T-helper 1 cell treated with Interleukin-12 subunit alpha and Interleukin-12 subunit beta and Interleukin-4 antibody, amounts not matched to agents 30 μg/mL and 1 μg/mL, for 36 hours (primary cell): ENCODE results near the gene CT45A10.
"Not testable (repeated sequence)": the region's sequence is repeated elsewhere in the genome, so short reads cannot be mapped to it uniquely, and the experiment has no call there.

Experiments used
- H3K27ac Mint-ChIP-seq: one replicate; pipeline ENCODE4 v1.8.0; 2021; ENCODE audit warnings: mild to moderate bottlenecking, mixed read lengths
- H3K27me3 Mint-ChIP-seq: one replicate; pipeline ENCODE4 v1.8.0; 2021; ENCODE audit warnings: low read depth, mixed read lengths
- H3K36me3 Mint-ChIP-seq: one replicate; pipeline ENCODE4 v1.8.0; 2021; ENCODE audit warnings: low read depth, mixed read lengths
- H3K4me1 Mint-ChIP-seq: one replicate; pipeline ENCODE4 v1.8.0; 2021; ENCODE audit warnings: low read depth, mixed read lengths
- H3K4me3 Mint-ChIP-seq: one replicate; pipeline ENCODE4 v1.8.0; 2021; ENCODE audit warnings: mild to moderate bottlenecking, moderate library complexity, mixed read lengths
- H3K9me3 Mint-ChIP-seq: one replicate; pipeline ENCODE4 v1.8.0; 2021; ENCODE audit warnings: mixed read lengths

CT45A10 gene

GRCh38 chrX:135893294-135893817 lies at the start of gene CT45A10, which contains the start of gene SAGE1:
TSS of gene CT45A10 (minus strand) at chrX:135893444. CDS start at chrX:135885344, 8,100 bp downstream.
TSS of gene SAGE1 (plus strand) at chrX:135893716. CDS start at chrX:135896243, 2,527 bp downstream.
- H3K9me3 Mint-ChIP-seq: no peaks in the 10 kb centered on the region
- H3K27ac Mint-ChIP-seq: no peak within 1 kb of the TSS
- no peaks in the 10 kb centered on the region for H3K27me3 Mint-ChIP-seq
- no peak within 1 kb of the TSS for H3K4me3 Mint-ChIP-seq
- H3K36me3 Mint-ChIP-seq: no peaks in the 10 kb centered on the region
- no peaks in the 10 kb centered on the region for H3K4me1 Mint-ChIP-seq

GRCh38 chrX:135931644-135932487 lies 38.6 kb upstream of the CT45A10 start:
- no peaks in the 10 kb centered on the region for H3K36me3 Mint-ChIP-seq
- H3K4me3 Mint-ChIP-seq: no peak overlapping the region
- H3K9me3 Mint-ChIP-seq: no peaks in the 10 kb centered on the region
- no peak overlapping the region for H3K27ac Mint-ChIP-seq
- no peaks in the 10 kb centered on the region for H3K27me3 Mint-ChIP-seq
- no peaks in the 10 kb centered on the region for H3K4me1 Mint-ChIP-seq

- Mint-ChIP-seq H3K4me1 (no peaks in the 10 kb centered on the region), H3K27me3 (no peaks in the 10 kb centered on the region), H3K27ac (no peak overlapping the region), H3K4me3 (no peak overlapping the region), H3K36me3 (no peaks in the 10 kb centered on the region), H3K9me3 (no peaks in the 10 kb centered on the region)
These were observed 34.7 kb upstream of the CT45A10 start for GRCh38 chrX:135927897-135928296.

GRCh38 chrX:135923353-135923752 lies 30.1 kb upstream of the CT45A10 start:
- no peaks in the 10 kb centered on the region for H3K27me3 Mint-ChIP-seq
- H3K36me3 Mint-ChIP-seq: no peaks in the 10 kb centered on the region
- no peaks in the 10 kb centered on the region for H3K9me3 Mint-ChIP-seq
- no peaks in the 10 kb centered on the region for H3K4me1 Mint-ChIP-seq
- H3K4me3 Mint-ChIP-seq: no peak overlapping the region
- no peak overlapping the region for H3K27ac Mint-ChIP-seq

GRCh38 chrX:135920516-135920915 lies 27.3 kb upstream of the CT45A10 start:
- H3K4me1 Mint-ChIP-seq, H3K9me3 Mint-ChIP-seq, H3K27ac Mint-ChIP-seq, H3K4me3 Mint-ChIP-seq, H3K36me3 Mint-ChIP-seq, H3K27me3 Mint-ChIP-seq: not testable (repeated sequence)

GRCh38 chrX:135914404-135914803 lies 21.2 kb upstream of the CT45A10 start:
- Mint-ChIP-seq H3K27ac (no peak overlapping the region), H3K4me3 (no peak overlapping the region), H3K27me3 (no peaks in the 10 kb centered on the region), H3K9me3 (no peaks in the 10 kb centered on the region), H3K4me1 (no peaks in the 10 kb centered on the region), H3K36me3 (no peaks in the 10 kb centered on the region)

GRCh38 chrX:135910251-135910650 lies 17.0 kb upstream of the CT45A10 start:
- H3K9me3 Mint-ChIP-seq: no peaks in the 10 kb centered on the region
- H3K27ac Mint-ChIP-seq: no peak overlapping the region
- no peaks in the 10 kb centered on the region for H3K36me3 Mint-ChIP-seq
- H3K4me1 Mint-ChIP-seq: no peaks in the 10 kb centered on the region
- H3K4me3 Mint-ChIP-seq: no peak overlapping the region
- no peaks in the 10 kb centered on the region for H3K27me3 Mint-ChIP-seq

GRCh38 chrX:135892781-135893180 lies 463 bp downstream of the CT45A10 start:
- Mint-ChIP-seq H3K36me3 (no peaks in the 10 kb centered on the region), H3K4me1 (no peaks in the 10 kb centered on the region), H3K9me3 (no peaks in the 10 kb centered on the region), H3K4me3 (no peak overlapping the region), H3K27me3 (no peaks in the 10 kb centered on the region), H3K27ac (no peak overlapping the region)

GRCh38 chrX:135890087-135890585 lies 3.1 kb downstream of the CT45A10 start:
- Mint-ChIP-seq H3K27ac (no peak overlapping the region), H3K4me3 (no peak overlapping the region), H3K27me3 (no peaks in the 10 kb centered on the region), H3K36me3 (no peaks in the 10 kb centered on the region), H3K4me1 (no peaks in the 10 kb centered on the region), H3K9me3 (no peaks in the 10 kb centered on the region)

GRCh38 chrX:135888976-135889375 lies 4.3 kb downstream of the CT45A10 start:
- H3K27me3 Mint-ChIP-seq, H3K36me3 Mint-ChIP-seq, H3K27ac Mint-ChIP-seq, H3K9me3 Mint-ChIP-seq, H3K4me1 Mint-ChIP-seq, H3K4me3 Mint-ChIP-seq: not testable (repeated sequence)

GRCh38 chrX:135888230-135888629 lies 5.0 kb downstream of the CT45A10 start:
- H3K9me3 Mint-ChIP-seq, H3K4me1 Mint-ChIP-seq, H3K4me3 Mint-ChIP-seq, H3K27me3 Mint-ChIP-seq, H3K36me3 Mint-ChIP-seq, H3K27ac Mint-ChIP-seq: not testable (repeated sequence)

- not testable (repeated sequence) for H3K9me3 Mint-ChIP-seq, H3K4me1 Mint-ChIP-seq, H3K4me3 Mint-ChIP-seq
These were observed 10.5 kb downstream of the CT45A10 start for GRCh38 chrX:135882741-135883140.

GRCh38 chrX:135871712-135872111 lies 21.5 kb downstream of the CT45A10 start, which contains the start of gene CT45A9:
TSS of gene CT45A9 (minus strand) at chrX:135871812. CDS start at chrX:135868061, 3,751 bp downstream.
- not testable (repeated sequence) for H3K4me3 Mint-ChIP-seq, H3K27ac Mint-ChIP-seq, H3K27me3 Mint-ChIP-seq, H3K4me1 Mint-ChIP-seq, H3K9me3 Mint-ChIP-seq, H3K36me3 Mint-ChIP-seq

More at GRCh38 chrX:135882741-135883140, 10.5 kb downstream of the CT45A10 start:
- not testable (repeated sequence) for H3K27ac Mint-ChIP-seq, H3K36me3 Mint-ChIP-seq, H3K27me3 Mint-ChIP-seq

GRCh38 chrX:135854438-135854837 lies 38.8 kb downstream of the CT45A10 start, which contains the start of gene CT45A8:
TSS of gene CT45A8 (minus strand) at chrX:135854538. CDS start at chrX:135850783, 3,755 bp downstream.
- not testable (repeated sequence) for H3K36me3 Mint-ChIP-seq, H3K27ac Mint-ChIP-seq

GRCh38 chrX:135837180-135837579 lies 56.1 kb downstream of the CT45A10 start, which contains the start of gene CT45A7:
TSS of gene CT45A7 (minus strand) at chrX:135837280. CDS start at chrX:135833533, 3,747 bp downstream.
- not testable (repeated sequence) for H3K36me3 Mint-ChIP-seq, H3K4me3 Mint-ChIP-seq, H3K27ac Mint-ChIP-seq, H3K27me3 Mint-ChIP-seq, H3K9me3 Mint-ChIP-seq, H3K4me1 Mint-ChIP-seq

More at GRCh38 chrX:135854438-135854837, 38.8 kb downstream of the CT45A10 start, which contains the start of gene CT45A8:
- not testable (repeated sequence) for H3K27me3 Mint-ChIP-seq, H3K9me3 Mint-ChIP-seq, H3K4me3 Mint-ChIP-seq, H3K4me1 Mint-ChIP-seq
